HG02840 (cell line): ENCODE data around the gene ULK3.

Experiments used
- ATAC-seq: cut with Tn5 transposase; IDR thresholded peaks from one replicate; pipeline ENCODE4 v1.9.1; 2021; ENCODE audit warnings: mild to moderate bottlenecking, moderate library complexity, moderate number of reproducible peaks; ENCODE audit not compliant: unreplicated experiment, low FRiP score

Gene ULK3

GRCh38 chr15:74825866-74826265 lies 17.1 kb downstream of the ULK3 start:
- no peak for ATAC-seq

DNA sequence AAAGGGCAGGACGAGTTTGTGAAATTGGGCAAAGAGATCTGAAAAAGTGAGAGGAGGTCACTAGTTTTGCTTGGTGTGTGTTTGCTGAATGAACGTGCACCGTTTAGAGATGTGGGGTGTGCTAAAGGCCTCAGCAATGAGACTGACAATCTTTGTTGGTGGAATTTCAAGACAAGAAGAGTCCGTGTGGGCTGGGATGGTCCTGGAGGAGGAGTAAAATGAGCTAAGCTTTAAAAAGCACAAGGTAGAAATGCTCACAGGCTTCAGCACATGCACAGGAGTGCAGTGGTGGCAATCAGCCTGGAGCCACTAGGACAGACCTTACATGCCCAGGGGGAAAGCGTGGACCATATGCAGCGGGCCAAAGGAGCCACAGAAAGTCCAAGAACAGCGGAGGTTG lies 18.0 kb downstream of the ULK3 start:
- ATAC-seq, result no peak

DNA sequence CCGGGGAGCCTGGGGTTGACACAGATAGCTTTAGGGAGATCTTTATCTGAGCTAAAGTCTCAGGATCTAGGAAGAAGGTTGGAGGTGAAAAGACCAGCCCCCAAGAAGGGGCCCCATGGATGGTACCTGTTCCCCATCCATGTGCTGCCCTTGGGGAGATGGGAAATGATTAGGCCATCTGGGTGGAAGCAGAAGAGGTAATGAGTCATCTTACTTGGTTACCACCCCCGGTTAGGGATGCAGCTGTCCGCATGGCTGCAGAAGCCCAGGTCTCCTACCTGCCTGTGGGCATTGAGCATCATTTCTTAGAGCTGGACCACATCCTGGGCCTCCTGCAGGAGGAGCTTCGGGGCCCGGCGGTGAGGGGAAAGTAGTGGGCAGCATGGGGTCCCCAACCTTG lies 19.6 kb downstream of the ULK3 start:
- ATAC-seq, result no peak

DNA sequence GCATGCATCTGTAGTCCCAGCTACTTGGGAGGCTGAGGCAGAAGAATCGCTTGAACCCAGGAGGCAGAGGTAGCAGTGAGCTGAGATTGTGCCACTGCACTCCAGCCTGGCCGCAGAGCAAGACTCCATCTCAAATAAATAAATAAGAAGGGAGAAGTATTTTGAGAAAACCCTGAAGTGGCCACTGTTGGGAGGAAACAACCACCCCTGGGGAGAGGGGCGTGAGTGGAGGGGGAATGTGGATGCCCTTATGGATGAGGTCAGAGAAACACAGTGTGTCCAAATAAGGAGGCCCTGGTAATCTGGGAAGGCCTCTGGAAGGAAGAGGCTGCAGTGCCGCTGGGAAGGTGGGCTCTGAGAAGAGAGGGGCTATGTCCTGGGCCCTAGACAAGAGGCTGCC lies 20.7 kb downstream of the ULK3 start:
- no peak for ATAC-seq

DNA sequence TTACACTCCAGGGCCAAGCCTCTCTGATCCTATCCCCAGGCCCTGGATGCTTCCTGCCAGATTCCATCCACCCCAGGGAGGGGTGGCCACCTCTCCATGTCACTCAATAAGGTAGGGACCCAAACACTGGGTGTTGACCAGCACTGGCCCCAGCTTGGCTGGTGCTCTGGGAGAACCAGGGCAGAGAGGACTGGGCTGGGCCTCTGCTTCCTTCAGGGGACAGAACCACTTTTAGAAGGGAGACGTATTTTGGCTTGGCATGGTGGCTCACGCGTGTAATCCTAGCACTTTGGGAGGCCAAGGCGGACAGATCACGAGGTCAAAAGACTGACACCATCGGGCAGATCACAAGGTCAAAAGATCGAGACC lies 21.2 kb downstream of the ULK3 start:
- no peak for ATAC-seq

GRCh38 chr15:74821091-74821789 lies 21.7 kb downstream of the ULK3 start:
- no peak for ATAC-seq

- ATAC-seq, result no peak
Measured at GRCh38 chr15:74820056-74820455, 22.9 kb downstream of the ULK3 start.

DNA sequence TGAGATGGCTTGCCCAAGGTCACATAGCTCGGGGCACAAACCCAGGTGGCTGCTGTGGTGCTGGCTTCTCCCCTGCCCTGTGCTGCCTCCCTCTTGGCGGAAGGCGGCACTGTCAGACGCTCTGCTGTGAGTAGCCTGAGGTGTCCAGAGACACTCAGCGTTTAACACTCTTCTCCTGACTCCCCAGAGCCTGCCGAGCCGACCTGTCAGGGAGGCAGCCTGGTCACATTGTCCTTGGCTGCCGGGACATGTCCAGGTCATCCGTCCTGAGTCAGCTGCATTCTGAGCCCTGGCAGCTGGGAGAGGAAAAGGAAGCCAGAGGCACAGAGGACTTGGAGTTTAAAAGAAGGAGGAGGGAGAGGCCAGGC lies 25.6 kb downstream of the ULK3 start:
- ATAC-seq, result no peak

GRCh38 chr15:74816624-74817369 lies 26.2 kb downstream of the ULK3 start:
- ATAC-seq, result no peak

GRCh38 chr15:74815961-74816360 lies 27.0 kb downstream of the ULK3 start:
- no peak for ATAC-seq

DNA sequence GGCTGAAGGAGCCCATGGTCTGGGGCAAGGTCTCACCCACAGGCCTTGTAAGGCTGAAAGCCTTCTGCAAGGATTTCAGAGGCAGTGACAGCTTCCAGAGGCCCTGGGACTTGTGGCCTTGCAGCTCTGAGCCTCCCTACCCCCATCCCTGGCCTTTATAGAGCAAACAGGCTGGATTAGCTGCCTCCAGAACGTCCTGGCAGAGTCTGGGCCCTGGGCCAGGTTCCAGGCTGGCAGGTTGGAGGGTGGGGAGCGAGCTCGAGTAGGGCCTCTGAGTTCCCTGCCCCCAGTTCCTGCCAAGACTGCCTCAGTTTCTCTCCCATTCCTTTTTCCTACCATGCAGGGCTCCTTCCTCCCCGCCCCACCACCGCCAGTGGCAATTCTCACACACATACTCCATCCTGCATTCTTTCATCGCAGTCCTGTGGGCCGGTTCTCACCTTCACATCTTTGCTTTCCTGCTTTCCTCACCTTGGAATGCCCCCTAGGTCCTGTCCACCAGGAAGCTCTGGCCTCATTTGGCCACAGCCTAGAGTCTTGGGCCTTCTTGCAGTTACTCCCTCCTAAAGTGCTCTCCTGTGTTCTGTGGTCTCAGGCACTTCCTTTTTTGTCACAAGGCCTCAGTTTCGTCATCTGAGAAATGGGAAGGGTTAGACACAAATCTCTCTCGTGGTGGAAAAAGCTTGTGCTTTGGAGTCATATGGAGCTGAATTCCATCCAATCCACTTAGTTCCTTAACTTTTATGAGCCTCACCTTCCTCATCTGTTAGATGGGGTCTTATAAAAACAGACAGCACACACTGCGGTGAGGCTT lies 27.6 kb downstream of the ULK3 start:
- ATAC-seq, result no peak

- ATAC-seq, result no peak
Measured at GRCh38 chr15:74812533-74812932, 30.4 kb downstream of the ULK3 start, which contains the start of gene LMAN1L. LMAN1L (plus strand) TSS chr15:74812835; CDS start chr15:74812855, 20 bp downstream.

- ATAC-seq, result no peak
Measured at GRCh38 chr15:74809956-74810355, 33.0 kb downstream of the ULK3 start.

- ATAC-seq, result no peak
Measured at GRCh38 chr15:74809242-74809641, 33.7 kb downstream of the ULK3 start.

GRCh38 chr15:74808840-74809229 lies 34.1 kb downstream of the ULK3 start:
- no peak for ATAC-seq

DNA sequence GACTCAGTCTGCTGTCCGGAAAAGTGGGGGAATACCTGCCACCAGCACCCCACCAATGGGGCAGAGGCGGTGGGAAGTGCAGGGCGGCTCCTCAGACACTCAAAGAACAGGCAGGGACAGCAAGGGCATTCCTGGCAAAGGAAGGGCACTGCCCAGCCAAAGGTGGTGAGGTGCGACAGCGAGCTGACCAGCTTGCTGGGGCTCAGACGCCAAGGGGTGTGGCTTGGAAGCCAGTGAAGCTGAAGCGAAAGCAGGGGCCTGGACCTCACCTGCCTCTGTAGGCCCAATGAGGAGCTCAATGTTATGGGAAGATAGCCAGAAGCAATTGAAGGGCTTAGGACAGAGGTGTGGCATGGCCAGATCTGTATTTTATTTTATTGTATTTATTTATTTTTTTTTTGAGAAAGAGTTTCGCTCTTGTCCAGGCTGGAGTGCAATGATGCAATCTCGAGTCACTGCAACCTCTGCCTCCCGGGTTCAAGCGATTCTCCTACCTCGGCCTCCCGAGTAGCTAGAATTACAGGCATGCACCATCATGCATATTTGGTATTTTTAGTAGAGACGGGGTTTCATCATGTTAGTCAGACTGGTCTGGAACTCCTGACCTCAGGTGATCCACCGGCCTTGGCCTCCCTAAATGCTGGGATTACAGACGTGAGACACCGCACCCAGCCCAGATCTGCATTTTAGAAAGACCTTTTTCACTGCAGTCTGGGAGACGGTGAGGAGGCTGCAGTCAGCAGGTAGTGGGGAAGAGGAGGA lies 34.7 kb downstream of the ULK3 start:
- no peak for ATAC-seq

GRCh38 chr15:74807282-74807681 lies 35.7 kb downstream of the ULK3 start:
- no peak for ATAC-seq

GRCh38 chr15:74804935-74805334 lies 38.0 kb downstream of the ULK3 start:
- ATAC-seq, result no peak

DNA sequence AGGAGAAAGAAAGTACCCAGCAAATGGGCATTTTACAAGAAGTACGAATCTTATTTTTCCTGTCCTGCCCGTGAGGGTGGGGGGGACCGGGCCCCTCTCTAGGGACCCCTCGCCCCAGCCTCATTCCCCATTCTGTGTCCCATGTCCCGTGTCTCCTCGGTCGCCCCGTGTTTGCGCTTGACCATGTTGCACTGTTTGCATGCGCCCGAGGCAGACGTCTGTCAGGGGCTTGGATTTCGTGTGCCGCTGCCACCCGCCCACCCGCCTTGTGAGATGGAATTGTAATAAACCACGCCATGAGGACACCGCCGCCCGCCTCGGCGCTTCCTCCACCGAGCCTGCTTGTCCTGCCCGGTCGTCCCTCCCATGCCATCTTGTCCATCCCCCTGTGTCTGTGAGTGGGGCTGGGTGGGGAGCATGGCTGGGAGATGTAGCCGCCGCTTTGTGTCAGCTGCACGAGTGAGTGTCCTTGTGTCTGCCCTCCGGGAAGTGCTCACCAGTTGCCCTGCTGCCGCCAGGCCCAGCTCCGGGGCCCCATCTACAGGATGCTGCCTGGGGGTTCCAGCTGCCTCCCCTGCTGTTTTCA lies 40.0 kb downstream of the ULK3 start:
- no peak for ATAC-seq

- no peak for ATAC-seq
Measured at GRCh38 chr15:74802290-74802689, 40.7 kb downstream of the ULK3 start.
